PC-9 (cell line): ENCODE data around the gene CERS5. TPM values are rescaled to one million over a fixed set of nuclear protein-coding genes. Genes with fewer than 3 reads are reported as not detected.

Source experiments
- BruUV-seq: library from RNA; stranded (reverse); fragments of 400-500 nt; replicated peaks from 2 replicates; lab custom pipeline; 2021; lab: Mats Ljungman, UMichigan
- CTCF ChIA-PET: fragments of 300-600 bp; sonication (Branson Sonifier 250); formaldehyde crosslinking; loops from one replicate; lab custom pipeline; 2022; ENCODE audit warnings: antibody characterized with exemption; lab: Charles Lee
- POLR2A ChIA-PET: fragments of 300-600 bp; sonication (Branson Sonifier 250); formaldehyde crosslinking; loops from one replicate; lab custom pipeline; 2022; ENCODE audit warnings: antibody characterized with exemption; ENCODE audit not compliant: unreplicated experiment; lab: Charles Lee
- DNase-seq, 2 experiments: peaks; one replicate each; pipeline versions ENCODE4 v3.0.0 to v3.0.0-alpha.2; 2015 to 2022; ENCODE audit warnings: mixed read lengths in 1 of 2
- H2AFZ ChIP-seq: fragments of 200-600 bp; sonication (generic); 2 replicates; pipeline ENCODE4 v1.8.1; 2017; ENCODE audit warnings: antibody characterized with exemption
- H3F3A ChIP-seq: fragments of 200-600 bp; sonication (generic); 2 replicates; pipeline ENCODE4 v1.8.1; 2017; ENCODE audit warnings: antibody characterized with exemption, mild to moderate bottlenecking, low read depth; ENCODE audit not compliant: insufficient read depth
- H3K27ac ChIP-seq: fragments of 200-600 bp; sonication (generic); 2 replicates; pipeline ENCODE4 v1.6.1; 2016; ENCODE audit warnings: mixed run types
- H3K27me3 ChIP-seq: fragments of 200-600 bp; sonication (generic); 2 replicates; pipeline ENCODE4 v1.6.1; 2016; ENCODE audit warnings: low read depth, mixed run types; ENCODE audit not compliant: insufficient read depth
- H3K36me3 ChIP-seq: fragments of 200-600 bp; sonication (generic); 2 replicates; pipeline ENCODE4 v1.6.1; 2016; ENCODE audit warnings: low read depth, mixed run types
- H3K4me1 ChIP-seq: fragments of 200-600 bp; sonication (generic); replicated peaks from 2 replicates; pipeline ENCODE4 v1.6.1; 2016; ENCODE audit warnings: mixed run types; ENCODE audit not compliant: insufficient read depth
- H3K4me2 ChIP-seq: fragments of 200-600 bp; sonication (generic); 2 replicates; pipeline ENCODE4 v1.6.1; 2017; ENCODE audit warnings: mixed run types
- H3K4me3 ChIP-seq: fragments of 200-600 bp; sonication (generic); 2 replicates; pipeline ENCODE4 v1.6.1; 2016; ENCODE audit warnings: mixed run types
- H3K79me2 ChIP-seq: fragments of 200-600 bp; sonication (generic); 2 replicates; pipeline ENCODE4 v1.6.1; 2017; ENCODE audit warnings: low read depth, mixed run types
- H3K9me2 ChIP-seq: fragments of 200-600 bp; sonication (generic); 2 replicates; pipeline ENCODE4 v1.8.1; 2017; ENCODE audit warnings: mild to moderate bottlenecking; ENCODE audit not compliant: insufficient read depth
- H3K9me3 ChIP-seq: fragments of 200-600 bp; sonication (generic); 2 replicates; pipeline ENCODE4 v1.8.1; 2016; ENCODE audit warnings: low read depth; ENCODE audit not compliant: insufficient read depth
- H4K20me1 ChIP-seq: fragments of 200-600 bp; sonication (generic); 2 replicates; pipeline ENCODE4 v1.8.1; 2017; ENCODE audit not compliant: insufficient read depth
- CTCF ChIP-seq: fragments of 200-600 bp; sonication (generic); conservative IDR thresholded peaks from 2 replicates; pipeline ENCODE4 v1.6.1; 2017; ENCODE audit warnings: mixed run types, antibody characterized with exemption, mild to moderate bottlenecking, moderate library complexity
- EZH2 ChIP-seq: fragments of 200-600 bp; sonication (generic); IDR thresholded peaks from 2 replicates; pipeline ENCODE4 v1.8.0; 2017; ENCODE audit warnings: antibody characterized with exemption, low read depth
- intact Hi-C: fragments of 100-400 bp; cut with micrococcal nuclease; formaldehyde crosslinking; loops from one replicate; pipeline ENCODE4 v1.10.0; 2022; ENCODE audit not compliant: unreplicated experiment
- total RNA-seq: library from RNA; stranded (reverse); gene quantifications from 2 replicates; pipeline ENCODE4 v1.2.3, GENCODE V29; 2021

The CERS5 gene
- total RNA-seq, 1 experiment from 2014 or later: 33.0 TPM

- POLR2A ChIA-PET: interaction anchor here (0.6 kb wide), 1 partner anchor 268 kb away, joined by 24 read pairs; no protein-coding TSS in a partner anchor
- Histone ChIP-seq H4K20me1 (no peaks in the 10 kb centered on the region; the same call in 1 of the 2 replicates), H3K4me3 (no peak overlapping the region), H3K4me2 (peak overlapping the region; percentile 21; the same call in 1 of the 2 replicates), H3K36me3 (peaks cover 19% of the 10 kb centered on the region), H3F3A (peaks cover 28% of the 10 kb centered on the region), H3K9me3 (no peaks in the 10 kb centered on the region), H3K27me3 (no peaks in the 10 kb centered on the region), H3K9me2 (no peaks in the 10 kb centered on the region), H3K4me1 (peaks cover 32% of the 10 kb centered on the region), H3K27ac (peak overlapping the region; percentile 0; the same call in 1 of the 2 replicates), H2AFZ (no peak overlapping the region), H3K79me2 (peaks cover 12% of the 10 kb centered on the region)
- no peak for TF ChIP-seq EZH2
- no peak for TF ChIP-seq CTCF
- BruUV-seq: no TSS peak
- CTCF ChIA-PET: interaction anchor here (0.6 to 1.7 kb wide), 4 partner anchors 16 to 995 kb away, joined by 3 to 5 read pairs (median 4); partner anchors contain the start of genes COX14 and GPD1
- no peak for DNase-seq
- intact Hi-C loops: loop anchor here (1.0 to 10.0 kb wide), 3 partner anchors 87 to 317 kb away; partner anchors contain the start of gene LARP4
These were observed 79.2 kb downstream of the CERS5 start for GRCh38 chr12:50087995-50088394.

GRCh38 chr12:50087151-50087550 lies 80.0 kb downstream of the CERS5 start:
- H3K4me3 ChIP-seq: no peak overlapping the region
- H4K20me1 ChIP-seq: no peaks in the 10 kb centered on the region; the same call in 1 of the 2 replicates
- no peak overlapping the region for H3K4me2 ChIP-seq
- no peak for TF ChIP-seq EZH2
- TF ChIP-seq CTCF: no peak
- peaks cover 28% of the 10 kb centered on the region for H3F3A ChIP-seq
- BruUV-seq: no TSS peak
- peaks cover 19% of the 10 kb centered on the region for H3K36me3 ChIP-seq
- no peak overlapping the region for H3K27ac ChIP-seq
- no peak overlapping the region for H2AFZ ChIP-seq
- H3K9me3 ChIP-seq: no peaks in the 10 kb centered on the region
- POLR2A ChIA-PET: no interaction called here
- peaks cover 32% of the 10 kb centered on the region for H3K4me1 ChIP-seq
- H3K27me3 ChIP-seq: no peaks in the 10 kb centered on the region
- no peaks in the 10 kb centered on the region for H3K9me2 ChIP-seq
- intact Hi-C loops: loop anchor here (10.0 kb wide), 1 partner anchor 318 kb away; the partner anchor contains the start of gene LARP4
- DNase-seq: no peak
- H3K79me2 ChIP-seq: peaks cover 12% of the 10 kb centered on the region
- CTCF ChIA-PET: interaction anchor here (0.6 to 1.7 kb wide), 3 partner anchors 17 to 996 kb away, joined by 3 to 5 read pairs (median 4); partner anchors contain the start of genes COX14 and GPD1

GRCh38 chr12:50086148-50086547 lies 81.0 kb downstream of the CERS5 start:
- no TSS peak for BruUV-seq
- H3K4me1 ChIP-seq: peaks cover 32% of the 10 kb centered on the region
- peaks cover 28% of the 10 kb centered on the region for H3F3A ChIP-seq
- no peaks in the 10 kb centered on the region; the same call in 1 of the 2 replicates for H4K20me1 ChIP-seq
- H3K9me3 ChIP-seq: no peaks in the 10 kb centered on the region
- peaks cover 16% of the 10 kb centered on the region for H3K36me3 ChIP-seq
- no peak for TF ChIP-seq CTCF
- TF ChIP-seq EZH2: no peak
- ChIA-PET CTCF (interaction anchor here (2.5 kb wide), 1 partner anchor 25 kb away, joined by 21 read pairs; the partner anchor contains the start of gene COX14), POLR2A (no interaction called here)
- intact Hi-C loops: loop anchor here (10.0 kb wide), 1 partner anchor 319 kb away; the partner anchor contains the start of gene LARP4
- H3K9me2 ChIP-seq: no peaks in the 10 kb centered on the region
- H3K4me2 ChIP-seq: peak overlapping the region; percentile 99
- H3K4me3 ChIP-seq: peak overlapping the region; percentile 99; the same call in 1 of the 2 replicates
- H3K27me3 ChIP-seq: no peaks in the 10 kb centered on the region
- DNase-seq: no peak
- H3K79me2 ChIP-seq: peaks cover 12% of the 10 kb centered on the region
- H2AFZ ChIP-seq: no peak overlapping the region
- 0 out of 2 replicates have a peak overlapping the region, but pooled peaks have one; percentile 7 for H3K27ac ChIP-seq
